ENCODE measurements around the gene HS1BP3. TPM values are rescaled to one million over a fixed set of nuclear protein-coding genes. Genes with fewer than 3 reads are reported as not detected.
A peak's percentile ranks its signal among the peaks of the same experiment; 100 is the strongest.

The HS1BP3 gene
- total RNA-seq, 1 donor from 2014 or later, result 10.0 TPM

GRCh38 chr2:20585710-20586594 is 64.9 kb downstream of the HS1BP3 start:
- TF ChIP-seq EZH2phosphoT487 (IDR thresholded peaks at IDR 0.05) (no peak), CTCF (IDR thresholded peaks at IDR 0.05) (no peak), EZH2 (IDR thresholded peaks at IDR 0.05) (no peak)
- Mint-ChIP-seq H3K4me1 (peaks cover 37% of the 10 kb centered on the region), H3K27ac (peak overlapping the region; percentile 52), H3K36me3 (no peaks in the 10 kb centered on the region), H3K4me3 (no peak overlapping the region), H3K9me3 (no peaks in the 10 kb centered on the region), H3K27me3 (ENCODE audit: insufficient read depth, low read depth) (peaks cover 18% of the 10 kb centered on the region)
- Histone ChIP-seq H3K9me3 (ENCODE audit: low read depth) (no peaks in the 10 kb centered on the region), H3K27me3 (no peaks in the 10 kb centered on the region), H3K4me3 (no peak overlapping the region), H3F3A (ENCODE audit: low read depth) (no peaks in the 10 kb centered on the region), H2AFZ (replicated peaks) (no peak overlapping the region), H4K20me1 (ENCODE audit: low read depth) (no peaks in the 10 kb centered on the region), H3K4me2 (no peak overlapping the region), H3K9ac (no peak overlapping the region), H3K4me1 (peaks cover 10% of the 10 kb centered on the region), H3K27ac (no peak overlapping the region), H3K36me3 (no peaks in the 10 kb centered on the region), H3K79me2 (ENCODE audit: low read depth) (no peaks in the 10 kb centered on the region)
- DNase-seq (ENCODE audit: low spot score), result no peak

GRCh38 chr2:20585359-20585709 is 65.6 kb downstream of the HS1BP3 start:
- H3K4me1 Mint-ChIP-seq, result peaks cover 37% of the 10 kb centered on the region
- no peak for DNase-seq (ENCODE audit: low spot score)
- H3K27me3 ChIP-seq, result no peaks in the 10 kb centered on the region
- H3K4me3 ChIP-seq, result no peak overlapping the region
- H2AFZ ChIP-seq (replicated peaks), result no peak overlapping the region
- no peak for TF ChIP-seq EZH2phosphoT487 (IDR thresholded peaks at IDR 0.05)
- TF ChIP-seq EZH2 (IDR thresholded peaks at IDR 0.05), result no peak
- TF ChIP-seq CTCF (IDR thresholded peaks at IDR 0.05), result no peak
- H3K79me2 ChIP-seq (ENCODE audit: low read depth), result no peaks in the 10 kb centered on the region
- peak overlapping the region; percentile 52 for H3K27ac Mint-ChIP-seq
- H3K9me3 Mint-ChIP-seq, result peaks cover 5% of the 10 kb centered on the region
- no peaks in the 10 kb centered on the region for H3F3A ChIP-seq (ENCODE audit: low read depth)
- H3K9ac ChIP-seq, result no peak overlapping the region
- H3K4me3 Mint-ChIP-seq, result no peak overlapping the region
- peaks cover 17% of the 10 kb centered on the region for H3K27me3 Mint-ChIP-seq (ENCODE audit: insufficient read depth, low read depth)
- H3K4me1 ChIP-seq, result peaks cover 10% of the 10 kb centered on the region
- peaks cover 5% of the 10 kb centered on the region for H3K36me3 Mint-ChIP-seq
- H3K4me2 ChIP-seq, result no peak overlapping the region
- no peak overlapping the region for H3K27ac ChIP-seq
- H3K36me3 ChIP-seq, result no peaks in the 10 kb centered on the region
- no peaks in the 10 kb centered on the region for H4K20me1 ChIP-seq (ENCODE audit: low read depth)
- H3K9me3 ChIP-seq (ENCODE audit: low read depth), result no peaks in the 10 kb centered on the region

GRCh38 chr2:20584399-20585358 is 66.2 kb downstream of the HS1BP3 start:
- peaks cover 5% of the 10 kb centered on the region for H3K36me3 Mint-ChIP-seq
- H3K9me3 Mint-ChIP-seq, result peaks cover 6% of the 10 kb centered on the region
- peaks cover 41% of the 10 kb centered on the region for H3K4me1 Mint-ChIP-seq
- no peaks in the 10 kb centered on the region for H4K20me1 ChIP-seq (ENCODE audit: low read depth)
- peak overlapping the region; percentile 50 for H3K4me3 Mint-ChIP-seq
- no peaks in the 10 kb centered on the region for H3K36me3 ChIP-seq
- peak; percentile 83 for DNase-seq (ENCODE audit: low spot score)
- no peaks in the 10 kb centered on the region for H3F3A ChIP-seq (ENCODE audit: low read depth)
- no peaks in the 10 kb centered on the region for H3K27me3 ChIP-seq
- TF ChIP-seq CTCF (IDR thresholded peaks at IDR 0.05), result no peak
- no peak for TF ChIP-seq EZH2 (IDR thresholded peaks at IDR 0.05)
- TF ChIP-seq EZH2phosphoT487 (IDR thresholded peaks at IDR 0.05), result no peak
- H3K27me3 Mint-ChIP-seq (ENCODE audit: insufficient read depth, low read depth), result peaks cover 18% of the 10 kb centered on the region
- H2AFZ ChIP-seq (replicated peaks), result no peak overlapping the region
- H3K9ac ChIP-seq, result no peak overlapping the region
- H3K79me2 ChIP-seq (ENCODE audit: low read depth), result no peaks in the 10 kb centered on the region
- no peak overlapping the region for H3K27ac ChIP-seq
- H3K9me3 ChIP-seq (ENCODE audit: low read depth), result no peaks in the 10 kb centered on the region
- no peak overlapping the region for H3K4me3 ChIP-seq
- peak overlapping the region; percentile 30 for H3K4me2 ChIP-seq
- H3K4me1 ChIP-seq, result peaks cover 10% of the 10 kb centered on the region
- peak overlapping the region; percentile 98 for H3K27ac Mint-ChIP-seq

Measured in neural progenitor cell (in vitro differentiated cells).